Loucy (cell line): ENCODE results near the gene GMCL2.

ENCODE experiments used
- EZH2phosphoT487 ChIP-seq: fragments of 200-600 bp; IDR thresholded peaks from 2 replicates; pipeline ENCODE4 v1.6.1; 2018; ENCODE audit warnings: antibody characterized with exemption, mild to moderate bottlenecking, moderate library complexity, borderline replicate concordance
- TF ChIP-seq, protein P1 (sequence below): fragments of 200-600 bp; sonication (generic); conservative IDR thresholded peaks from 2 replicates; pipeline ENCODE4 v1.5.1; 2014; ENCODE audit warnings: mild to moderate bottlenecking, antibody characterized with exemption, low read length

DNA sequence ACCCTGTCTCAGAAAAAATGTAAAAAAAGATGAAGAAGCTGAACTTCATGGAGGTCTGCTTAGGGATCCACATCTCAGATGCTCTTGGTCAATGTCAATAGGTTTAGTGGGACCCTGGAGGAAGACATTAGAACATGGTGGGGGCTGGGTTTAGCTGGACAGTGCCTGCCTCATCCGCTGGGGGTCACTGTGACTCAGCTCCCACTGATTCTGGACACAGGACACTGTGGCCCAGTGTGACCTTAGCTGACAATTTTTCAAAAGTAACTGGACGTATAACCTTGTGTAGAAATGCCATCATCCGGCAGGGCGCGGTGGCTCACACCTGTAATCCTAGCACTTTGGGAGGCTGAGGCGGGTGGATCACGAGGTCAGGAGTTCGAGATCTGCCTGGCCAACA, 9.8 kb upstream of the GMCL2 start:
- TF ChIP-seq, protein P1, sequence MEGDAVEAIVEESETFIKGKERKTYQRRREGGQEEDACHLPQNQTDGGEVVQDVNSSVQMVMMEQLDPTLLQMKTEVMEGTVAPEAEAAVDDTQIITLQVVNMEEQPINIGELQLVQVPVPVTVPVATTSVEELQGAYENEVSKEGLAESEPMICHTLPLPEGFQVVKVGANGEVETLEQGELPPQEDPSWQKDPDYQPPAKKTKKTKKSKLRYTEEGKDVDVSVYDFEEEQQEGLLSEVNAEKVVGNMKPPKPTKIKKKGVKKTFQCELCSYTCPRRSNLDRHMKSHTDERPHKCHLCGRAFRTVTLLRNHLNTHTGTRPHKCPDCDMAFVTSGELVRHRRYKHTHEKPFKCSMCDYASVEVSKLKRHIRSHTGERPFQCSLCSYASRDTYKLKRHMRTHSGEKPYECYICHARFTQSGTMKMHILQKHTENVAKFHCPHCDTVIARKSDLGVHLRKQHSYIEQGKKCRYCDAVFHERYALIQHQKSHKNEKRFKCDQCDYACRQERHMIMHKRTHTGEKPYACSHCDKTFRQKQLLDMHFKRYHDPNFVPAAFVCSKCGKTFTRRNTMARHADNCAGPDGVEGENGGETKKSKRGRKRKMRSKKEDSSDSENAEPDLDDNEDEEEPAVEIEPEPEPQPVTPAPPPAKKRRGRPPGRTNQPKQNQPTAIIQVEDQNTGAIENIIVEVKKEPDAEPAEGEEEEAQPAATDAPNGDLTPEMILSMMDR, result no peak; the same call in 1 of the 2 replicates
- no peak for TF ChIP-seq EZH2phosphoT487
